GM18502 (cell line): ENCODE data around the gene EXD3.
"Not testable (repeated sequence)": the region's sequence is repeated elsewhere in the genome, so short reads cannot be mapped to it uniquely, and the experiment has no call there.

Source experiments
- ATAC-seq: cut with Tn5 transposase; IDR thresholded peaks from one replicate; pipeline ENCODE4 v1.9.1; 2021; ENCODE audit warnings: mild to moderate bottlenecking; ENCODE audit not compliant: unreplicated experiment, poor library complexity

Gene EXD3

GRCh38 chr9:137396227-137396626 is 26.7 kb downstream of the EXD3 start:
- ATAC-seq: no peak

GRCh38 chr9:137395666-137396010 is 27.3 kb downstream of the EXD3 start:
- ATAC-seq: no peak

- ATAC-seq: no peak
Measured at GRCh38 chr9:137394866-137395665, 27.9 kb downstream of the EXD3 start.

- no peak for ATAC-seq
Measured at GRCh38 chr9:137393176-137394150, 29.5 kb downstream of the EXD3 start.

GRCh38 chr9:137392232-137393007 is 30.5 kb downstream of the EXD3 start:
- ATAC-seq: no peak

GRCh38 chr9:137391411-137391754 is 31.6 kb downstream of the EXD3 start:
- no peak for ATAC-seq

- no peak for ATAC-seq
Measured at GRCh38 chr9:137390553-137391410, 32.2 kb downstream of the EXD3 start.

- no peak for ATAC-seq
Measured at GRCh38 chr9:137389428-137389746, 33.6 kb downstream of the EXD3 start.

GRCh38 chr9:137388589-137389427 is 34.2 kb downstream of the EXD3 start:
- ATAC-seq: no peak

- no peak for ATAC-seq
Measured at GRCh38 chr9:137387891-137388560, 34.9 kb downstream of the EXD3 start.

- no peak for ATAC-seq
Measured at GRCh38 chr9:137387114-137387890, 35.7 kb downstream of the EXD3 start.

- not testable (repeated sequence) for ATAC-seq
Measured at GRCh38 chr9:137386507-137387113, 36.4 kb downstream of the EXD3 start.

- ATAC-seq: no peak
Measured at GRCh38 chr9:137385061-137385655, 37.8 kb downstream of the EXD3 start.

- no peak for ATAC-seq
Measured at GRCh38 chr9:137383784-137384756, 38.9 kb downstream of the EXD3 start.

GRCh38 chr9:137383081-137383783 is 39.7 kb downstream of the EXD3 start:
- ATAC-seq: no peak
